GM10248 (cell line): ENCODE data around the gene PTPRF.

Source experiments
- CTCF ChIA-PET: fragments of 300-600 bp; sonication (Branson Sonifier 250); formaldehyde crosslinking; extraction: SDS; loops from one replicate; lab custom pipeline; 2021; ENCODE audit warnings: antibody characterized with exemption; lab: Yijun Ruan, JAX
- POLR2A ChIA-PET: fragments of 350-650 bp; sonication (Branson Sonifier 250); formaldehyde crosslinking; extraction: SDS; loops from one replicate; lab custom pipeline; 2020; ENCODE audit warnings: antibody characterized with exemption; lab: Yijun Ruan, JAX
- DNase-seq: peaks from one replicate; pipeline ENCODE4 v3.0.0; 2012; ENCODE audit errors: extremely low spot score
- CTCF ChIP-seq: IDR thresholded peaks from 2 replicates; pipeline ENCODE4 v1.5.1; 2012; ENCODE audit warnings: mild to moderate bottlenecking, low read depth; ENCODE audit errors: extremely low read depth, missing control alignments, control extremely low read depth

The PTPRF gene

GRCh38 chr1:43588592-43588991 lies 57.9 kb downstream of the PTPRF start:
- CTCF ChIA-PET = interaction anchor here (1.0 to 1.6 kb wide), 2 partner anchors 15 to 346 kb away, joined by 3 to 5 read pairs; no protein-coding TSS in a partner anchor
- POLR2A ChIA-PET = no interaction called here
- TF ChIP-seq CTCF = no peak
- no peak for DNase-seq

GRCh38 chr1:43590388-43590925 lies 59.8 kb downstream of the PTPRF start:
- ChIA-PET POLR2A (no interaction called here), CTCF (interaction anchor here (1.3 to 1.6 kb wide), 3 partner anchors 10 to 344 kb away, joined by 3 to 6 read pairs (median 4); partner anchors contain the start of gene ARTN)
- no peak for TF ChIP-seq CTCF
- DNase-seq = no peak

GRCh38 chr1:43591181-43591580 lies 60.5 kb downstream of the PTPRF start:
- TF ChIP-seq CTCF = no peak
- ChIA-PET CTCF (interaction anchor here (1.3 to 1.6 kb wide), 2 partner anchors 12 to 343 kb away, joined by 3 to 6 read pairs; partner anchors contain the start of gene ARTN), POLR2A (no interaction called here)
- DNase-seq = no peak

GRCh38 chr1:43592051-43592665 lies 61.5 kb downstream of the PTPRF start:
- TF ChIP-seq CTCF = no peak
- CTCF ChIA-PET = no interaction called here
- DNase-seq = no peak
- POLR2A ChIA-PET = no interaction called here

- TF ChIP-seq CTCF = no peak
- DNase-seq = no peak
- CTCF ChIA-PET = interaction anchor here (0.6 to 2.2 kb wide), 2 partner anchors 10 to 24 kb away, joined by 3 to 6 read pairs; no protein-coding TSS in a partner anchor
- POLR2A ChIA-PET = no interaction called here
Observed at GRCh38 chr1:43592974-43593683, 62.4 kb downstream of the PTPRF start.

- POLR2A ChIA-PET = no interaction called here
- CTCF ChIA-PET = no interaction called here
- DNase-seq = no peak
- TF ChIP-seq CTCF = no peak
Observed at GRCh38 chr1:43596579-43596978, 65.9 kb downstream of the PTPRF start.
